HepG2 (cell line): Measurements from ENCODE around the gene VAMP5. TPM values are rescaled to one million over a fixed set of nuclear protein-coding genes. Genes with fewer than 3 reads are reported as not detected.
A peak's percentile ranks its signal among the peaks of the same experiment; 100 is the strongest.

Source experiments
- ATAC-seq: fragments of 200-7000 bp; cut with Tn5 transposase; 3 replicates; pipeline ENCODE4 v1.9.1; 2020; ENCODE audit warnings: mild to moderate bottlenecking, moderate library complexity
- BruUV-seq: library from RNA; stranded (reverse); fragments of 400-500 nt; replicated peaks from 2 replicates; lab custom pipeline; 2021; lab: Mats Ljungman, UMichigan
- CTCF ChIA-PET: fragments of 300-600 bp; formaldehyde crosslinking; extraction: SDS; loops from one replicate; lab custom pipeline; 2021; ENCODE audit warnings: low total read pairs, inconsistent platforms, low intra/inter-chr PET ratio; lab: Yijun Ruan, JAX
- POLR2A ChIA-PET: fragments of 350-600 bp; sonication (Branson Sonifier 250); formaldehyde crosslinking; loops from one replicate; lab custom pipeline; 2020; ENCODE audit warnings: antibody characterized with exemption, inconsistent platforms; lab: Yijun Ruan, JAX
- DNase-seq: peaks from one replicate; pipeline ENCODE4 v3.0.0-alpha.2; 2015; ENCODE audit warnings: low spot score
- FAIRE-seq: peaks from 3 replicates; lab custom pipeline; 2011; peaks lifted over from hg19 to GRCh38; lab: Jason Lieb, UNC
- H2AFZ ChIP-seq: one replicate; pipeline ENCODE4 v1.6.1; 2011; ENCODE audit warnings: low read length, inconsistent platforms
- H3K27ac ChIP-seq: fragments of 300-600 bp; 3 replicates; pipeline ENCODE4 v1.8.0; 2011; ENCODE audit warnings: mixed run types, mild to moderate bottlenecking, mixed read lengths, low read length, inconsistent platforms; ENCODE audit not compliant: insufficient read depth; ENCODE audit errors: extremely low read length
- H3K27me3 ChIP-seq, 2 experiments: fragments of 200-600 bp in 1 of 2; 2 replicates in 1 of 2; 3 replicates in 1 of 2; pipeline versions ENCODE4 v1.6.0 to v1.8.0; 2011; ENCODE audit warnings: low read length in 2 of 2, mild to moderate bottlenecking in 2 of 2, moderate library complexity in 2 of 2, inconsistent platforms in 1 of 2; ENCODE audit not compliant: insufficient read depth in 2 of 2, control insufficient read depth in 1 of 2
- H3K36me3 ChIP-seq, 2 experiments: fragments of 200-600 bp in 1 of 2; replicated peaks in 1 of 2; 2 replicates in 1 of 2; 3 replicates in 1 of 2; pipeline versions ENCODE4 v1.5.1 to v1.8.0; 2011; ENCODE audit warnings: low read length in 2 of 2, inconsistent platforms in 1 of 2; ENCODE audit not compliant: insufficient read depth in 2 of 2, control insufficient read depth in 1 of 2
- H3K4me1 ChIP-seq: 2 replicates; pipeline ENCODE4 v1.5.1; 2012; ENCODE audit warnings: low read length, inconsistent platforms; ENCODE audit not compliant: insufficient read depth
- H3K4me2 ChIP-seq: 2 replicates; pipeline ENCODE4 v1.6.0; 2011; ENCODE audit warnings: low read depth, low read length, inconsistent platforms
- H3K4me3 ChIP-seq, 3 experiments: fragments of 200-600 bp in 1 of 3; sonication (generic), shearing (Covaris generic) in 1 of 3; replicated peaks in 1 of 3; 2 replicates each; pipeline ENCODE4 v1.5.1; 2011 to 2016; ENCODE audit warnings: low read length in 3 of 3, inconsistent platforms in 2 of 3, low read depth in 2 of 3, mild to moderate bottlenecking in 2 of 3, control low read depth in 1 of 3, mixed read lengths in 1 of 3; ENCODE audit not compliant: insufficient read depth in 1 of 3
- H3K79me2 ChIP-seq: one replicate; pipeline ENCODE4 v1.6.1; 2011; ENCODE audit warnings: low read length, inconsistent platforms; ENCODE audit not compliant: insufficient read depth
- H3K9ac ChIP-seq: 2 replicates; pipeline ENCODE4 v1.6.0; 2011; ENCODE audit warnings: mild to moderate bottlenecking, low read depth, low read length, inconsistent platforms; ENCODE audit not compliant: insufficient read depth
- H3K9me3 ChIP-seq: 2 replicates; pipeline ENCODE4 v1.5.1; 2012; ENCODE audit warnings: mild to moderate bottlenecking, low read length
- H4K20me1 ChIP-seq: 2 replicates; pipeline ENCODE4 v1.6.0; 2011; ENCODE audit warnings: inconsistent platforms, mild to moderate bottlenecking, low read length, moderate library complexity; ENCODE audit not compliant: insufficient read depth
- DPF2 ChIP-seq: sonication (generic); formaldehyde crosslinking; IDR thresholded peaks from 2 replicates; pipeline ENCODE4 v1.4.0; 2020; ENCODE audit warnings: mild to moderate bottlenecking, low read depth, missing genetic modification reagents, borderline replicate concordance
- KDM5B ChIP-seq: sonication (generic); formaldehyde crosslinking; IDR thresholded peaks from 2 replicates; pipeline ENCODE4 v1.4.0; 2020; ENCODE audit warnings: missing genetic modification reagents, mild to moderate bottlenecking, borderline replicate concordance
- MTERF4 ChIP-seq: sonication (generic); formaldehyde crosslinking; IDR thresholded peaks from 2 replicates; pipeline ENCODE4 v1.8.0; 2023; ENCODE audit warnings: mild to moderate bottlenecking, missing genetic modification reagents
- POLR2AphosphoS5 ChIP-seq: IDR thresholded peaks from 2 replicates; pipeline ENCODE4 v1.6.1; 2012; ENCODE audit warnings: low read depth, low read length
- POLR2G ChIP-seq: fragments of 200-400 bp; formaldehyde crosslinking; IDR thresholded peaks from 2 replicates; pipeline ENCODE4 v1.6.1; 2018; ENCODE audit warnings: mild to moderate bottlenecking, low read depth, low read length, moderate library complexity
- SRY ChIP-seq: sonication (generic); formaldehyde crosslinking; IDR thresholded peaks from 2 replicates; pipeline ENCODE4 v1.8.0; 2022; ENCODE audit warnings: mild to moderate bottlenecking, missing genetic modification reagents
- SSRP1 ChIP-seq: IDR thresholded peaks from 2 replicates; pipeline ENCODE4 v1.6.1; 2016; ENCODE audit warnings: control low read depth
- TRAFD1 ChIP-seq: sonication (generic); formaldehyde crosslinking; IDR thresholded peaks from 2 replicates; pipeline ENCODE4 v1.5.1; 2020; ENCODE audit warnings: missing genetic modification reagents, mild to moderate bottlenecking, borderline replicate concordance
- ZBTB20 ChIP-seq: sonication (generic); formaldehyde crosslinking; IDR thresholded peaks from 2 replicates; pipeline ENCODE4 v1.8.1; 2023; ENCODE audit warnings: missing genetic modification reagents, low read depth, mild to moderate bottlenecking, borderline replicate concordance
- ZNF143 ChIP-seq: sonication (generic); formaldehyde crosslinking; IDR thresholded peaks from 2 replicates; pipeline ENCODE4 v1.4.0; 2020; ENCODE audit warnings: missing genetic modification reagents
- ZNF205 ChIP-seq: IDR thresholded peaks from 2 replicates; pipeline ENCODE4 v1.6.1; 2018; ENCODE audit warnings: missing biosample characterization, missing genetic modification reagents
- ZNF230 ChIP-seq: sonication (generic); formaldehyde crosslinking; IDR thresholded peaks from 2 replicates; pipeline ENCODE4 v1.4.0; 2020; ENCODE audit warnings: mild to moderate bottlenecking, missing genetic modification reagents
- ZNF543 ChIP-seq: sonication (generic); formaldehyde crosslinking; IDR thresholded peaks from 2 replicates; pipeline ENCODE4 v1.4.0; 2020; ENCODE audit warnings: mild to moderate bottlenecking, missing genetic modification reagents
- ZNF709 ChIP-seq: sonication (generic); formaldehyde crosslinking; IDR thresholded peaks from 2 replicates; pipeline ENCODE4 v1.5.0; 2020; ENCODE audit warnings: mild to moderate bottlenecking, missing genetic modification reagents
- ZNF891 ChIP-seq: sonication (generic); formaldehyde crosslinking; IDR thresholded peaks from 2 replicates; pipeline ENCODE4 v1.5.0; 2020; ENCODE audit warnings: mild to moderate bottlenecking, missing genetic modification reagents
- WGBS: methylation state at CpG from one replicate; pipeline ENCODE4 v1.1.6; 2017; ENCODE audit warnings: low lambda C conversion rate; 5-methylcytosine and 5-hydroxymethylcytosine counted together
- in situ Hi-C: cut with HindIII; loops from 2 replicates; pipeline ENCODE4 v1.10.0; 2017; ENCODE audit warnings: low pct_unique_long_range_greater_than_20kb; ENCODE audit not compliant: extremely low pct_ligation_motif_present
- intact Hi-C: fragments of 100-400 bp; cut with micrococcal nuclease; formaldehyde crosslinking; loops from one replicate; pipeline ENCODE4 v1.10.0; 2022; ENCODE audit not compliant: unreplicated experiment
- polyA plus RNA-seq, 8 experiments: library from polyadenylated mRNA; depleted of rRNA in 3 of 8; stranded (reverse) in 7 of 8; unstranded in 1 of 8; fragments of >200 nt; fragmentation: Illumina TruSeq in 4 of 8; extraction: Trizol in 4 of 8; gene quantifications; 2 replicates each; pipeline versions ENCODE4 v1.2.1 to v1.2.3, GENCODE V29; 2011 to 2016; ENCODE audit warnings: low read depth in 4 of 8, missing spikeins in 1 of 8, mixed read lengths in 1 of 8; ENCODE audit not compliant: insufficient read depth in 1 of 8
- total RNA-seq, 5 experiments: library from RNA; depleted of rRNA; stranded (reverse); fragments of >200 nt; fragmentation: Illumina TruSeq; extraction: Trizol; gene quantifications; 2 replicates each; pipeline ENCODE4 v1.2.3, GENCODE V29; 2016; ENCODE audit warnings: low read depth in 1 of 5

The VAMP5 gene
- total and polyA plus RNA-seq, 2 of the 13 experiments (the other 11 are each of a cell fraction or from before 2014, with no cell fraction given), result 7.2 to 56.7 TPM

- WGBS, result 94% methylated on average over 6 of the region's 6 CpGs
- intact Hi-C loops, result no loop called here
- TSS peak; percentile 41 for BruUV-seq
- Histone ChIP-seq H3K9me3 (no peaks in the 10 kb centered on the region), H3K79me2 (peaks cover 51% of the 10 kb centered on the region), H2AFZ (no peak overlapping the region), H3K9ac (peak overlapping the region; percentile 94), H3K4me2 (peak overlapping the region; percentile 93), H3K36me3 (peaks cover 7 to 38% of the 10 kb centered on the region in 2 experiments), H3K4me1 (peaks cover 85% of the 10 kb centered on the region), H3K27ac (peak overlapping the region; percentile 80), H3K27me3 (no peaks in the 10 kb centered on the region; a peak in 1 of 5 replicates), H3K4me3 (peak overlapping the region; percentile 84 to 98 (median 91)), H4K20me1 (0 out of 2 replicates have a peak, but pooled peaks cover 3% of the 10 kb centered on the region)
- ChIA-PET CTCF (no interaction called here), POLR2A (interaction anchor here (0.8 to 25.9 kb wide), 11 partner anchors 4 to 181 kb away, joined by 3 to 795 read pairs (median 45); partner anchors contain the start of genes C2orf68, GGCX, MAT2A and RNF181)
- FAIRE-seq (no peak), DNase-seq (no peak), ATAC-seq (no peak)
- no peak for TF ChIP-seq ZNF205
- TF ChIP-seq ZNF230 (CRISPR knock-in tag), result peak; percentile 59; the same call in 1 of the 2 replicates
- TF ChIP-seq TRAFD1, result no peak
- TF ChIP-seq POLR2AphosphoS5, result 0 out of 2 replicates have a peak, but pooled peaks have one; percentile 15
- no peak for TF ChIP-seq ZNF143 (CRISPR knock-in tag)
- TF ChIP-seq ZNF543 (CRISPR knock-in tag), result peak; percentile 40; the same call in 1 of the 2 replicates
- TF ChIP-seq KDM5B (CRISPR knock-in tag), result 0 out of 2 replicates have a peak, but pooled peaks have one; percentile 5
- TF ChIP-seq DPF2, result 0 out of 2 replicates have a peak, but pooled peaks have one; percentile 1
- TF ChIP-seq SRY (CRISPR knock-in tag), result 0 out of 2 replicates have a peak, but pooled peaks have one; percentile 28
- peak; percentile 67; the same call in 1 of the 2 replicates for TF ChIP-seq ZNF891 (CRISPR knock-in tag)
- 0 out of 2 replicates have a peak, but pooled peaks have one; percentile 10 for TF ChIP-seq ZBTB20 (CRISPR knock-in tag)
- 0 out of 2 replicates have a peak, but pooled peaks have one; percentile 74 for TF ChIP-seq MTERF4
- peak; percentile 36; the same call in 1 of the 2 replicates for TF ChIP-seq SSRP1 (CRISPR knock-in tag)
- TF ChIP-seq ZNF709, result 0 out of 2 replicates have a peak, but pooled peaks have one; percentile 33
- TF ChIP-seq POLR2G, result 0 out of 2 replicates have a peak, but pooled peaks have one; percentile 38
- in situ Hi-C loops, result no loop called here
These were observed 16.9 kb downstream of the VAMP5 start for GRCh38 chr2:85600951-85601770.
